Fibroblast of villous mesenchyme (primary cell): ENCODE data around the gene COL4A2. TPM values are rescaled to one million over a fixed set of nuclear protein-coding genes. Genes with fewer than 3 reads are reported as not detected.

Experiments used
- DNase-seq: peaks from one replicate; pipeline ENCODE4 v3.0.0-alpha.2; 2010; ENCODE audit warnings: low read depth
- H3K4me3 ChIP-seq: 2 replicates; pipeline ENCODE4 v1.5.1; 2011; ENCODE audit warnings: low read depth, mild to moderate bottlenecking, low read length
- CTCF ChIP-seq: IDR thresholded peaks from 2 replicates; pipeline ENCODE4 v1.5.1; 2012; ENCODE audit warnings: low read depth, mild to moderate bottlenecking, low read length; ENCODE audit not compliant: insufficient read depth
- total RNA-seq: library from RNA; depleted of rRNA; stranded (reverse); fragments of >200 nt; gene quantifications from 2 replicates; pipeline ENCODE4 v1.2.3, GENCODE V29; 2012

Gene COL4A2
- total RNA-seq, 1 donor: 756 TPM

- DNase-seq: no peak
- H3K4me3 ChIP-seq: no peak overlapping the region
- TF ChIP-seq CTCF: no peak
These were observed 168.0 kb downstream of the COL4A2 start for GRCh38 chr13:110475117-110475516.

- no peak for TF ChIP-seq CTCF
- no peak overlapping the region for H3K4me3 ChIP-seq
- DNase-seq: no peak
These were observed 168.6 kb downstream of the COL4A2 start for GRCh38 chr13:110475550-110476219.

- no peak for DNase-seq
- TF ChIP-seq CTCF: no peak
These were observed 169.1 kb downstream of the COL4A2 start for GRCh38 chr13:110476220-110476617.

GRCh38 chr13:110477706-110478245 is 170.7 kb downstream of the COL4A2 start:
- H3K4me3 ChIP-seq: no peak overlapping the region
- DNase-seq: no peak
- TF ChIP-seq CTCF: no peak

More at GRCh38 chr13:110476220-110476617, 169.1 kb downstream of the COL4A2 start:
- no peak overlapping the region for H3K4me3 ChIP-seq

- DNase-seq: no peak
- no peak for TF ChIP-seq CTCF
- H3K4me3 ChIP-seq: no peak overlapping the region
These were observed 171.5 kb downstream of the COL4A2 start for GRCh38 chr13:110478405-110479214.

- DNase-seq: no peak
- TF ChIP-seq CTCF: no peak
- no peak overlapping the region for H3K4me3 ChIP-seq
These were observed 172.1 kb downstream of the COL4A2 start for GRCh38 chr13:110479215-110479545.
